ENCODE data around the gene HAP1.

GRCh38 chr17:41772586-41773189, 38.2 kb upstream of the HAP1 start:
- TF ChIP-seq PHF8 (conservative IDR thresholded peaks at IDR 0.05; ENCODE audit: low read depth, low read length) (no peak), CTCF (IDR thresholded peaks at IDR 0.05; ENCODE audit: control extremely low read depth in 1 of 3, insufficient read depth in 1 of 3, low read depth in 1 of 3, low read length in 3 of 3) (no peak), RNF2 (IDR thresholded peaks at IDR 0.05; ENCODE audit: borderline replicate concordance, low read depth, low read length, missing control alignments, poor library complexity, severe bottlenecking) (no peak), POLR2A (IDR thresholded peaks at IDR 0.05; ENCODE audit: control extremely low read depth in 1 of 2, low read depth in 2 of 2, low read length in 2 of 2) (no peak), GTF2F1 (IDR thresholded peaks at IDR 0.05; ENCODE audit: borderline replicate concordance, low read depth, low read length) (no peak), EZH2 (IDR thresholded peaks at IDR 0.05; ENCODE audit: low read depth, low read length, severe bottlenecking) (no peak), SAP30 (IDR thresholded peaks at IDR 0.05; ENCODE audit: insufficient read depth, insufficient replicate concordance, low read length) (no peak), RFX5 (IDR thresholded peaks at IDR 0.05; ENCODE audit: borderline replicate concordance, low read depth, low read length) (no peak), EGR1 (IDR thresholded peaks at IDR 0.05; ENCODE audit: borderline replicate concordance, low read depth, low read length) (no peak), POLR2AphosphoS5 (IDR thresholded peaks at IDR 0.05; ENCODE audit: low read depth, low read length) (no peak)

All from H1 (cell line).